Activated CD4-positive, alpha-beta T cell treated with anti-CD3 and anti-CD28 coated beads, Interleukin-2, amount 10 ng/mL, durations not matched to agents 24 days and 14 days (primary cell): ENCODE measurements around the gene PRR5L. TPM values are rescaled to one million over a fixed set of nuclear protein-coding genes. Genes with fewer than 3 reads are reported as not detected.

Experiments
- DNase-seq: peaks from one replicate; pipeline ENCODE4 v3.0.0; 2022
- H3K27ac Mint-ChIP-seq: one replicate; pipeline ENCODE4 v1.8.0; 2022; ENCODE audit warnings: mild to moderate bottlenecking, mixed read lengths
- H3K27me3 Mint-ChIP-seq: one replicate; pipeline ENCODE4 v1.8.0; 2022; ENCODE audit warnings: mixed read lengths
- H3K36me3 Mint-ChIP-seq: one replicate; pipeline ENCODE4 v1.8.0; 2022; ENCODE audit warnings: low read depth, mild to moderate bottlenecking, mixed read lengths
- H3K4me1 Mint-ChIP-seq: one replicate; pipeline ENCODE4 v1.8.0; 2021; ENCODE audit warnings: mixed read lengths
- H3K4me3 Mint-ChIP-seq: one replicate; pipeline ENCODE4 v1.8.0; 2022; ENCODE audit warnings: mild to moderate bottlenecking, moderate library complexity, mixed read lengths
- H3K9me3 Mint-ChIP-seq: one replicate; pipeline ENCODE4 v1.8.0; 2021; ENCODE audit warnings: mixed read lengths
- intact Hi-C: fragments of 100-400 bp; cut with micrococcal nuclease; formaldehyde crosslinking; loops from one replicate; pipeline ENCODE4 v1.15.1; 2023
- total RNA-seq: library from RNA; stranded (reverse); gene quantifications from 2 replicates; pipeline ENCODE4 v1.2.3, GENCODE V29; 2022

PRR5L gene
- total RNA-seq, 1 donor from 2014 or later = 54.5 TPM

DNA sequence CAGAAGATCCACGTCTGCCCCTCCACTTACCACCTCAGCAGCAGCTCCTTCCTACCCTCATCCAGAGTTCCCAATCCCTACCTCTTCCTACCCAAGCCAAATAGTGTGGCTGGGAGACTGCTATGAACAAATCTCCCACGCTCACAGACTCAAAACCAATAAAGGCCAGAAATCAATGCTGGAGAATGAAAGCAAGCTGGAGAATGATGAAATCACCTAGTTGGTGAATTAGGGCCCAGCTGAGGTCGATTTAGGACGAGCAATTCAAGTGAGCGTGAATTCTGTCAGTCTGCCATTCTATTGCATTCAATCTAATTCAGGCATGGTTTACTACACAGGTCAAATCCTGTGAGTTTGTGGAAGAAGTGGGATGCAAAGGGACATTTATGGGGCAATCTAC, 29.3 kb upstream of the PRR5L start:
- intact Hi-C loops = loop anchor here (1.0 to 5.0 kb wide), 3 partner anchors 224 to 650 kb away; no protein-coding TSS in a partner anchor
- H3K27me3 Mint-ChIP-seq = no peaks in the 10 kb centered on the region
- no peaks in the 10 kb centered on the region for H3K9me3 Mint-ChIP-seq
- H3K4me3 Mint-ChIP-seq = no peak overlapping the region
- DNase-seq = no peak
- no peak overlapping the region for H3K27ac Mint-ChIP-seq
- H3K4me1 Mint-ChIP-seq = peaks cover 3% of the 10 kb centered on the region
- no peaks in the 10 kb centered on the region for H3K36me3 Mint-ChIP-seq

DNA sequence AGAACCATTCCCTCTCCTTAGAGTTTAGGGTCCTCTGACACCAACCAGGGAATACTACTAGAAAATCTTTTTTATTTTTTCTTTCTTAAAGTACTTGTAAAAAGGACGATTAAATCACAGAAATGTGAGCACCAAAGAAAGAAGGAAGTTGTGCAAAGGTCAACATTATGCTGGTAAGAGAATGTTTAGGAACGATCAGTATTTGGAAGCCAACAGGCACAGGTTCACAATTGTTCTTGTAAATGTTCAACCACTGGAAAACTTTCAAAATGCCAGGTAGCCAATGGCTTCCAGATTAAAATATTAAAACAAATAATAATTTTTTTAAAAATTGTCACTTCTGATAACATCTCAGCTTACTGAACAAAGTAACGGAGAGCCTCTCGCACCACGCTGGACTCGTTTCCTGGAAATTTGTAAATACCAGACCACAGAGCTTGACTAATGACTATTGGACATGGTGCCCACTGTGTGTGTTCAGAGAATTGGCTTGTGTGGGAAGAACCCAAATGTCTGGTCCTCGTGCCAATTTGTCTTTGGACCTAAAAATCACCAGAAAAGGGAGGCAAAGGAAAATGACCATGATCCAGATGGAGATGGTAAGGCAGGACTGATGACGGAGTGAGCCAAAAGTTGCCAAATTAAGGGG, 27.6 kb upstream of the PRR5L start:
- Mint-ChIP-seq H3K27ac (no peak overlapping the region), H3K9me3 (no peaks in the 10 kb centered on the region), H3K36me3 (peaks cover 6% of the 10 kb centered on the region), H3K4me1 (peaks cover 3% of the 10 kb centered on the region), H3K4me3 (no peak overlapping the region), H3K27me3 (no peaks in the 10 kb centered on the region)
- intact Hi-C loops = loop anchor here (5.0 kb wide), 1 partner anchor 226 kb away; no protein-coding TSS in a partner anchor
- DNase-seq = no peak

DNA sequence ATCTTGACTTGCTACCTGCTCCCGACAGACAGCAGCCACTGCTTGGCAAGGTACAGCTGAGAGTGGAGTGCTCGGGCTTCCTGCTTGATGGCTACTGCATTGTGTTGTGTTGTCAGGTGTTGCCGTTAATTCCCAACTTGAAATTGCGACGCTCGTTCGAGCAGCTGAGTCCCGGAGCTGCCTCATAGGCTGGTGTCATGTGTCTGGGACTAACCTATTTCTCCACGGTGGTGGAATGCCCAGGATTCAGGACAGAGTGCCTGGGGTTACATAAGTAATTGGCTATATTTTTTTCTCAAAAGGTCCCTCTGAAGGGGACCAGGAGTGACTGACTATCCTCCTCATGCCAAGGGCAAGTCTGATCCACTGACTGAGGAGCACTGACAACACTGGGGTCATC, 25.4 kb upstream of the PRR5L start:
- no peak for DNase-seq
- Mint-ChIP-seq H3K36me3 (peaks cover 9% of the 10 kb centered on the region), H3K9me3 (no peaks in the 10 kb centered on the region), H3K4me3 (no peak overlapping the region), H3K27me3 (no peaks in the 10 kb centered on the region), H3K27ac (no peak overlapping the region), H3K4me1 (peaks cover 3% of the 10 kb centered on the region)
- intact Hi-C loops = no loop called here

DNA sequence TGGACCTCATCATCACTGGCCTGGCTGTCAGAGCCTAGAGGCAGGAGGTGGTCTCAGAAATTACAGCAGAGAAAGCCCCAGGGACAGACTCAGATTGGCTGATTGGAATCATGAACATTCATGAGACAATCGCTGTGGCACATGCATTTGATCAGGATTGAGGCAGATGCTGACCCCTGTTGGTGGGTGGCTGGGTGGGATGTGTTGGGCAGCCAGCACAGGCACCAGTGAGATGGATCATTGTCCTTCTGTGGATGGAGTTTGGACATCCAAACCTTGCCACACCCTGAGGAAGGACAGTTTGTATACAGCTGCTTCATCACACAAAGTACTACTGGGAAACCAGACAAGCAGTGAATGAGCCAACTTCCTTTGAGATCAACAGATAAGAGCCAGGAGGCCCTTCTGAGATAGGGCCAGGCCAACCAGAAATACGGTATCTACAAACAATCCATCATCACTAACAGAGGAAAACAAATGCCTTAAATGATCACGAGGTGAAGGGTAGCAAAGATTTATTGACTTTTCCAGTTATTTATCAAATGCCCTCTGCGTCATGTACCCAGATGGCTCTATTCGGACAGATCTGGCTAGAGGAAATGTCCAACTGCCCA, 24.2 kb upstream of the PRR5L start:
- DNase-seq = no peak
- Mint-ChIP-seq H3K4me1 (peaks cover 3% of the 10 kb centered on the region), H3K9me3 (no peaks in the 10 kb centered on the region), H3K27me3 (no peaks in the 10 kb centered on the region), H3K4me3 (no peak overlapping the region), H3K27ac (no peak overlapping the region), H3K36me3 (peaks cover 9% of the 10 kb centered on the region)
- intact Hi-C loops = no loop called here

DNA sequence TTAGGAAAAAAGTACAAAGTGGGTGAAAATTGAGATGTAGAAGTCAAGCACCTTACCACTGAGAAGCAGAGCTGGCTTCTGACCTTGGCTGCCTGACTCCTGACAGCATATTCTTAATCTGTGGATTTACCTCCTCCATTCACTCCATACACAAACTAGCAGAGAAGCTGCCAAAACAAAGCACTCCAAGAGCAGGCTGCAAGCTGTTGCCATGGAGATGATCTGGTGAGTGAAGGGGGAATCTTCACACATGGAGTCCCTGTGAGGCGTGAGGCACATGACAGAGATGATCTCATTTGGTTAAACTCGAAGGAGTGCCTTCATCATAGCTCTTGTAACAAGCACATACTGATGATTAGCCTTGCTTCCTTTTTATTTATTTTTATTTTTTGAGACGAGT, 23.0 kb upstream of the PRR5L start:
- no peak for DNase-seq
- H3K36me3 Mint-ChIP-seq = peaks cover 9% of the 10 kb centered on the region
- no peak overlapping the region for H3K4me3 Mint-ChIP-seq
- H3K4me1 Mint-ChIP-seq = no peaks in the 10 kb centered on the region
- no peak overlapping the region for H3K27ac Mint-ChIP-seq
- no peaks in the 10 kb centered on the region for H3K27me3 Mint-ChIP-seq
- H3K9me3 Mint-ChIP-seq = no peaks in the 10 kb centered on the region
- intact Hi-C loops = no loop called here

DNA sequence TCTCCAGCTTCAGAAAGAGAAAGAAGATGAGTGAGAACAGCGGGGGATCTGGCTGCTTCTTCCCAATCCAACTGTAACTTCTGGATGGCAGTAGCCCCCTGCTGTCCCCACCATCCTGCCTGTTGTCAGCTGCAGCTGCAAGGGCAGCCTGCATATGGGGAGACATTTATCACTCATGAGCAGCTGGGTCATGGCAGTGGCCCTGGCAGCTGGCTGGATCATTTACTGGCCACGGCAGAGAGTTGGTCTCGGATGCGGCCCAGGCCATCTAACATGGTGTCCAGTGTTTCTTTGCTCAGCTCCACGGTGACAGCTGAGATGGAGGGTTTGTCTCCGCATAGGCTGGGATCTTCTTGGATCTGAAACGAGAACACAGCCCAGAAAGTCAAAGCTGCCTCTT, 21.7 kb upstream of the PRR5L start:
- Mint-ChIP-seq H3K36me3 (peaks cover 9% of the 10 kb centered on the region), H3K27me3 (no peaks in the 10 kb centered on the region), H3K27ac (no peak overlapping the region), H3K9me3 (no peaks in the 10 kb centered on the region), H3K4me3 (no peak overlapping the region), H3K4me1 (no peaks in the 10 kb centered on the region)
- intact Hi-C loops = no loop called here
- no peak for DNase-seq

DNA sequence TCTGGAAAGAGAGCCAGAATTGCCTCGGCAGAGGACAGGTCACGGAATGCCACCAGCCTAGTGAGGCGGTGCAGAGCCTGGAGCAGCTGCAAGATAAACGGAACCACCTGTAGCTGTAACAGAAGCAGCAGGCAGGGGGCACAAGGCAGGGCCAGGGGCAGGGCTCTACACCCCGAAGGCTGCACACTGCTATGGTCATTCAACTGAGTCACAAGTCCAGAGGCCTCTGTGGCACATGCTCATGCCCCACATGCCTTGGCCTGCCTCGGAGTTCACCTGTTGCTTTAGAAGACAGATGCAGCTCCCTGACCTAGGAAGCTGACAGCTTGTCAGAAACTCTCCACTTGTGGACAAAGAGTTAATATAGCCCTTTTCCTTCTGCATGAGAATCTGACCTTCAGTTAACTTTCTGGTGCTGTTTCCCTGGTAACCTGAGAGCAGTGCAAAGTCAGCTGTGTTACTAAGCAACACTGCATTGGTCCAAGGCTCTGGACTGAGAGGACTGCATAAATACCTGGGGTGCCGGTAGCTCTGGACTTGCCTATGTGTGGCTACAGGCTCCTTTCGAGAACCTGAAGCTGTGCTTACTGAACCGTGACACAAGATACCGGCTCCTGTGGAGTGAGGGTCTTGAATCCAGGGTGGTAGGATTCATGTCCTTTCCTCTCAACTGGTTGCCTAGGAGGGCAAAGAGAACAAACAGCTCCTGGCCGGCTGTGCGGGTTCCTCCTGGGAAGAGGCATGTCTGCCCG, 17.4 kb upstream of the PRR5L start:
- H3K9me3 Mint-ChIP-seq = no peaks in the 10 kb centered on the region
- peaks cover 1% of the 10 kb centered on the region for H3K36me3 Mint-ChIP-seq
- H3K4me1 Mint-ChIP-seq = peaks cover 2% of the 10 kb centered on the region
- H3K4me3 Mint-ChIP-seq = no peak overlapping the region
- no peak overlapping the region for H3K27ac Mint-ChIP-seq
- no peaks in the 10 kb centered on the region for H3K27me3 Mint-ChIP-seq
- intact Hi-C loops = no loop called here
- no peak for DNase-seq

DNA sequence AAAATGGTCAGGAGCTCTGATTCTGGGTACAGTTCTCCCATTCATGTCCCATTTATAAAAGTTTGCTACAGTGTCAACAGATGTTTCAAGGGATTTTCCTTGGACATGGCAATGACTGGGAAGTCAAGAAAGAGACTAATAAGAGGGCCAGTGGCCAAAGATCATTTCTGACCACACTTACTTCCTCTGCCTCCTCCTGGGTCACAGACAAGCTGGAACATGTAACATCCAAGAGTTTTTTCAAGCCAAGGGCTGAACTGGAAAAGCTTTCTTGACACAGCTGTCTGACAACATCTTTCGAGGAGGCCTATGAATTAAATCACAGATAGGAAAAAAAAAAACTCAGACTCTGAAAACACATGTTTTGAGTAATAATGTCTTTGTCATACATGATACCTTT, 15.6 kb upstream of the PRR5L start:
- Mint-ChIP-seq H3K4me1 (peaks cover 2% of the 10 kb centered on the region), H3K27ac (no peak overlapping the region), H3K27me3 (no peaks in the 10 kb centered on the region), H3K9me3 (no peaks in the 10 kb centered on the region), H3K4me3 (no peak overlapping the region), H3K36me3 (no peaks in the 10 kb centered on the region)
- DNase-seq = no peak
- intact Hi-C loops = no loop called here

DNA sequence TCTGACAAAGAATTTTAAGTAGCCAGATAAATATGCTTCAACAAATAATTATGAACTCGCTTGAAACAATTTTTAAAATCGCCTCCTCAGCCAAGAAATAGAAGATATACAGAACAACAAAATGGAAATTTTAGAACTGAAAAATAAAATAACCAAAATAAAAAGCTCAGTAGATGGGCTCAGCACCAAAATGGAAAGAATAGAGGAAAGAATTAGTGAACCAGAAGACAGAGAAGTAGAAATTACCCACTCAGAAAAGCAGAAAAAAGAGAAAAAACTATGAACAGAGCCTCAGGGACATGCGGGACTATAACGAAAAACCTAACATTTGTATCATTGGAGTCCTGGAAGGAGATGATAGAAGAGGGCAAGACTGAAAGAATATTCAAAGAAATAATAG, 14.2 kb upstream of the PRR5L start:
- Mint-ChIP-seq H3K36me3 (no peaks in the 10 kb centered on the region), H3K4me3 (no peak overlapping the region), H3K4me1 (peaks cover 2% of the 10 kb centered on the region), H3K27ac (no peak overlapping the region), H3K27me3 (no peaks in the 10 kb centered on the region), H3K9me3 (no peaks in the 10 kb centered on the region)
- DNase-seq = no peak
- intact Hi-C loops = no loop called here

DNA sequence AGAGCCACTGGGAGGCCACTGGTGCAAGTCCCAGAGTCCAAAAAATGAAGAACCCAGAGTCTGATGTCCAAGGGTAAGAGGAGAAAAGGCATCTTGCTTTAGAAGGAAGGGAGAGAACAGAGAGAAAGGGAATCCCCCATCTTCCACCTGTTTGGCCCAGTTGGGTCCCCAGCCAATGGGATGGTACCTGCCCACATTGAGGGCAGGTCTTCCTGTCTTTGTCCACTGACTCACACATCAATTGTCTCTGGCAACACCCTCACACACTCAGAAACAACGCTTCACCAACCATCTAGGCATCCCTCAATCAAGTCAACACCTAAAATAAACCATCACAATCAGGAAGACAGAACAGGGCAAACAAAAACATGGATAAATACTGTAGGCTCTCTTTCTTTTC, 13.2 kb upstream of the PRR5L start:
- no peaks in the 10 kb centered on the region for H3K36me3 Mint-ChIP-seq
- no peak overlapping the region for H3K4me3 Mint-ChIP-seq
- intact Hi-C loops = no loop called here
- no peak for DNase-seq
- H3K27me3 Mint-ChIP-seq = no peaks in the 10 kb centered on the region
- peaks cover 5% of the 10 kb centered on the region for H3K4me1 Mint-ChIP-seq
- no peaks in the 10 kb centered on the region for H3K9me3 Mint-ChIP-seq
- H3K27ac Mint-ChIP-seq = no peak overlapping the region

DNA sequence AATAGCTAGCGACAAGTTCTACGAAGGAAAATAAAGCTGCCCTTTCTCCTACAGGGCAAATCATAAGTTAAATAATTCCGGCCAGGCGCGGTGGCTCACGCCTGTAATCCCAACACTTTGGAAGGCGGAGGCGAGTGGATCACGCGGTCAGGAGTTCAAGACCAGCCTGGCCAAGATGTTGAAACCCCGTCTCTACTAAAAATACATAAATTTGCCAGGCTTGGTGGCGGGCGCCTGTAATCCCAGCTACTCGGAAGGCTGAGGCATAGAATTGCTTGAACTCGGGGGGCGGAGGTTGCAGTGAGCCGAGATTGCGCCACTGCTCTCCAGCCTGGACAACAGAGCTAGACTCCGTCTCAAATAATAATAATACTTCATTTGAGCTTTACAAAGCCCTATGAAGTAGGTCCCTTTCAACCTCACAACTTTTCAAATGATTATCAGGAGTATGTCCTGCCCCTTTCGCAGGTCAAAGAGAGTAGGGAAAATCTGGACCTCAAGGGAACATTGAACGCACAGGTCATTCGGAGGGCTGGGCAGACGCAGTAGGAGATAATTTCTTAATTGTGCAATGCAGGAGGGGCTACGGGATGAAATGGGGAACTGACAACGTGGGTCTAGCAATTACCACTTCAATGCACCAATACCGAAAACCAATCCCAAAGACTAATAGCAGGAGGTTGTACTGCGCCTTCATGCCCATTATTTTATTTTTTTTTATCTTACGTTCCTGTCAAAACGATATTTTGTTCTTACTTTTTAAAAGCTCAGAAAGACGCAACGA, 7.5 kb upstream of the PRR5L start:
- no peaks in the 10 kb centered on the region for H3K27me3 Mint-ChIP-seq
- no peak for DNase-seq
- peak overlapping the region; percentile 87 for H3K27ac Mint-ChIP-seq
- H3K9me3 Mint-ChIP-seq = no peaks in the 10 kb centered on the region
- intact Hi-C loops = loop anchor here (1.0 to 2.0 kb wide), 3 partner anchors 66 to 626 kb away; partner anchors contain the start of genes TRAF6 and TRIM44
- no peaks in the 10 kb centered on the region for H3K36me3 Mint-ChIP-seq
- peaks cover 26% of the 10 kb centered on the region for H3K4me1 Mint-ChIP-seq
- H3K4me3 Mint-ChIP-seq = peak overlapping the region; percentile 91

DNA sequence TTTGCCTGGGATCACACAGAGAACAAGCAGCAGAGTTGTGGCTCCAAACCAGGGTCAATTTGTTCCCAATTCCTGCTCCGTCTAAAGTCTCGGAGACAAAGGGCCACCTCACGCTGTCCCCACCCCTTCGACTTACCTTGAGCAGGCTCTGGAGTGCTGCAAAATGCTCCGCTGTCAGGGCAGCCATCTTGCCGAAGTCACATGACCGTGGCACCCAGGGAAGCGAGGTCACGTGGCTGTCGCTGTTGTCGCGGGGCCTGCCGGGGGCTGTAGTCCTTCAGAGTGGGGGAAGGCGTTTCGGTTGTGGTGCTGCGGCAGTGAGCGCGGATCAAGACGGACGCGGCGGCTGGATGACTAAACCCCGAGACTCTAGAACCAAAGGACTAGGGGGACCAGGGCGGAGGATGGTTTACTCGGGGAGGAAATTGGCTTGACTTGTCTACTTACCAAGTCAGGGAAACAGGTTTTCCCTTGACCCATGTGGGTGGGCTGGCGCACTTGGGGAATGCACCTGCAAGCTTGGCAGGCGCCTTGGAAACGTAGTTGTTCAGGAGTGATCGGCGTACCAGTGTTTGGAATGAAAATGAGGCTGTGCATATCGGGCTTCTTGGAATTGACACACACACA, 6.7 kb upstream of the PRR5L start, which contains the start of gene COMMD9:
Gene COMMD9, minus strand, starts transcription at position 199 of the 627 bp plus-strand sequence. Its CDS starts 12 bp downstream, at position 187.
- DNase-seq = peak; percentile 98
- no peaks in the 10 kb centered on the region for H3K27me3 Mint-ChIP-seq
- H3K4me3 Mint-ChIP-seq = peak within 1 kb of the TSS; percentile 91
- H3K36me3 Mint-ChIP-seq = no peaks in the 10 kb centered on the region
- intact Hi-C loops = loop anchor here (1.0 to 2.0 kb wide), 3 partner anchors 65 to 627 kb away; partner anchors contain the start of genes TRAF6 and TRIM44
- no peaks in the 10 kb centered on the region for H3K9me3 Mint-ChIP-seq
- H3K27ac Mint-ChIP-seq = peak within 1 kb of the TSS; percentile 87
- peaks cover 26% of the 10 kb centered on the region for H3K4me1 Mint-ChIP-seq

DNA sequence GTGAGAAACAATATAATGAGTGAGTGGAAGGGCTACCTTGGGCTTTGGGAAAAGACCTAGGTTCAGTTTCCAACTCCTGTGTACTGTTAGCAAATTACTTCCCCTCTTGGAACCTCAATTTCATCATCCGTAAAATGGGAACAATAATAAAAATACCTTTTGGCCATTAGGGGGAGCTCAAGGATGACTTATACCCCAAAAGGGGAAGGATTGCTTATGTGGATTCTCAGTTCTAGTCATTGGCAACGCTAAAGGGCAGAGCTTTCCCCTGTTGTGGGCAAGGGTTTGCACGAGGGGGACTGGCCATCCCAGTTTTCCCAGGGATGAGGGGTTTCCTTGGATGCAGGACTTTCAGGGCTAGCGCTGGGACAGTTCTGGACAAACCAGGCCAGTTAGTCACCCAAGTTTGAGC, 3.8 kb upstream of the PRR5L start:
- no peaks in the 10 kb centered on the region for H3K36me3 Mint-ChIP-seq
- no peak overlapping the region for H3K4me3 Mint-ChIP-seq
- H3K27ac Mint-ChIP-seq = no peak overlapping the region
- H3K27me3 Mint-ChIP-seq = peaks cover 3% of the 10 kb centered on the region
- intact Hi-C loops = loop anchor here (1.0 to 2.0 kb wide), 6 partner anchors 61 to 455 kb away; no protein-coding TSS in a partner anchor
- DNase-seq = peak; percentile 78
- H3K4me1 Mint-ChIP-seq = peaks cover 26% of the 10 kb centered on the region
- H3K9me3 Mint-ChIP-seq = no peaks in the 10 kb centered on the region
